Measurements from ENCODE around the gene SIGLEC15. TPM values are rescaled to one million over a fixed set of nuclear protein-coding genes. Genes with fewer than 3 reads are reported as not detected.

Gene SIGLEC15
- 1.7 and 6.3 TPM in 2 replicates for total RNA-seq

GRCh38 chr18:45825258-45826044 is at the start of gene SIGLEC15:
SIGLEC15 (plus strand) TSS chr18:45825675; CDS start chr18:45825729, 54 bp downstream.

Other genes starting within 250 kb of the SIGLEC15 start
- gene SLC14A2, start 210.2 kb upstream of the SIGLEC15 start, total RNA-seq: under 0.01 TPM in 1 of 2 replicates, not detected in the other
- gene SLC14A1, start 101.5 kb upstream of the SIGLEC15 start, total RNA-seq: 29.5 and 32.1 TPM in 2 replicates
- gene EPG5, start 141.7 kb downstream of the SIGLEC15 start, total RNA-seq: 58.5 and 67.4 TPM in 2 replicates
- gene PSTPIP2, start 246.6 kb downstream of the SIGLEC15 start, total RNA-seq: 7.3 and 10.0 TPM in 2 replicates

Data from regular cardiac myocyte (primary cell).